Posterior cingulate gyrus (tissue), 11 donors: ENCODE measurements around the gene EPGN.

Experiments
- DNase-seq, 10 donors: peaks; one replicate each; pipeline versions ENCODE4 v3.0.0 to v3.0.0-alpha.2; 2020 to 2021; ENCODE audit warnings: mixed read lengths in 3 of 10
- intact Hi-C: fragments of 100-400 bp; cut with DNase I; formaldehyde crosslinking; loops from one replicate; pipeline ENCODE4 v1.15.1; 2023

The EPGN gene

DNA sequence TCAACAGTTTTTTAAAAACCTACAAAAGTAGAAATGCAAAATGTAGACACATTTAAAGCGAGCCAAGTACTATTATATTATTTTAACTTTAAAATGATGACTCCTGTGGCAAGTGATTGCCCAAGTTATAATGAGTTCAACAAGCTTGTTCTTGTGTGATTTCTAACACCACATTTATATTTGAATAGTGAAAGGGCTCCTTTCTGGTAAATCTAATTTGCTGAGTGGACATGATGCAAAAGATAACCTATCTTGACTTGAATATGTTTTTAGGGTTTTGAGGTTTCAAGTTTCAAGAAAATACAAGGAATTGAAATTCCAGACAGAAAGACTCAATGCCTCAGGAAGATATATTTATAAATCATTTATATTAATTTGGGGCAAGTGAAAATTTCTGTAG lies 1.1 kb upstream of the EPGN start:
- no peak for DNase-seq
- intact Hi-C loops = no loop called here

DNA sequence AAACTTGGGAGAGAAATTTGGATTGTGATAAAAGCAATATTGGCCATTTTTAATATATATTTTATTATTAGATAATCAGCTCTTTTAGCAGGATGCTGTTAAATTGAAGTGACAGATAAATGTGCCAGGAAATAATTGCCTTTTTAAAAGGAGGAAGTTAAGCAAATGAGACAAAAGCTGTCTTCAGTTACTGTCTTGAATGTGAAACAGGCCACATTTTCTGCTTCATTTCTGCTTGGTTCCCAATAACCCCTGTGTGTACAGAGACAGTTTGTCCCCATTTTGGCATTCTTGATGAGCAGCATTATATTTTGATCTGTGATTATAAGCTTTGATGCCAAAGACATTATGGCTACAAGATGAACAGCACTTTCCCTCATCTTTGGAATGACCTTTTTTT lies 953 bp downstream of the EPGN start:
- DNase-seq = no peak
- intact Hi-C loops = no loop called here

DNA sequence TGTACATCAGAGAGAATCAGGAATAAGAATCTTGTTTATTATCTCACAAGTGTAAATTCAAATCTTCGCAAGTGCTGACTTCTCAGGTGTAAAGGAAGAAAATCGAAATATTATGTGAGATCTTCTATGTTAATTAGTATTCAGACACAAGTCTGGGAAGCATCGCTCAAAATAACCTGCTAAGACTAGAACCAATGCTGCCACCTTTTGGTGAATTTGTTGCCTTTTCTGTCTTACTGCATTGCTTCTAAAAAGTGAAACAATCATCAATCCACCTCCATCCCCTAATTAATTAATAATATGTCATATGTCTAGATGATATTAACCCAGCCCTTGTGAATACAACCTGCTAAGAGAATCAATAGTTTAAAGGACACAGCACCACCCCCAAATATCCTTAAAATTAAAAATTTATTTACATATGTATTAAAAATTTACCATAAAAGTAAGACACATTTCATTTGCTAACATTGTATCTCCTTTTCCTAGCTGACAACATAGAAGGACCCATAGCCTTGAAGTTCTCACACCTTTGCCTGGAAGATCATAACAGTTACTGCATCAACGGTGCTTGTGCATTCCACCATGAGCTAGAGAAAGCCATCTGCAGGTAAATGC lies 3.5 kb downstream of the EPGN start:
- peak in 1 of 10 donors; percentile 12 for DNase-seq

DNA sequence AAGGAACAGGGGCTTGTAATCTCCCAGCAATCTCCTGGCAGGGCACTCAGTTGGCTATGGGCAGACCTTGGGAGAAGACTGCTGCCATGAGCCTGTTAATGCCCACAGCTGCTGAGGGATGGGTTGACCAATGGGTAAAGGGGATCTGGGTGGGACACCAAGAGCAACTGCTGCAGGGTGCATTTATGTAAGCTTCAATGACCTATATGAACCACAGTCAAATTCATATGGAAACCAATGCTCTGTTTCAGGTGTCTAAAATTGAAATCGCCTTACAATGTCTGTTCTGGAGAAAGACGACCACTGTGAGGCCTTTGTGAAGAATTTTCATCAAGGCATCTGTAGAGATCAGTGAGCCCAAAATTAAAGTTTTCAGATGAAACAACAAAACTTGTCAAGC lies 6.1 kb downstream of the EPGN start:
- no peak for DNase-seq
- intact Hi-C loops = no loop called here

More for the DNA sequence above, 3.5 kb downstream of the EPGN start:
- intact Hi-C loops = loop anchor here (2.0 kb wide), 1 partner anchor 123 kb away; no protein-coding TSS in a partner anchor

DNA sequence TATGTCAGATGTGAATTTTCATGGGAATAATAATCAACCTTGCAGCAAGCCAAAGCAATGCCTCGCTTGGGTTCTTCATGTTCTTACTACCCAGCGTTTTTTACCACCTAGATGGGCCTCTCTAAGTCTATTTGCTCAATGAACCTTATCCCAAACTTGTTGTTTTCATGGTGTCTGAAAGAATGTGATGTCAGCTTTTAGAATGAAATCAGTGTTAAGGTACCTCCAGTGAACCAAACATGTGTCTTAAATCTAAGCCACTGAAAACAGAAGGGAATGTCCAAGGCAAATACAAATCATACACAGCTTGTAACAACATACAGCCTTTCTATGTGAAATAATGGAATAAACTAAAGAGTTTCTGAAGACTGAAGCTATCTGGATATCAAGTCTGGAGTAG lies 6.7 kb downstream of the EPGN start:
- no peak for DNase-seq
- intact Hi-C loops = no loop called here

DNA sequence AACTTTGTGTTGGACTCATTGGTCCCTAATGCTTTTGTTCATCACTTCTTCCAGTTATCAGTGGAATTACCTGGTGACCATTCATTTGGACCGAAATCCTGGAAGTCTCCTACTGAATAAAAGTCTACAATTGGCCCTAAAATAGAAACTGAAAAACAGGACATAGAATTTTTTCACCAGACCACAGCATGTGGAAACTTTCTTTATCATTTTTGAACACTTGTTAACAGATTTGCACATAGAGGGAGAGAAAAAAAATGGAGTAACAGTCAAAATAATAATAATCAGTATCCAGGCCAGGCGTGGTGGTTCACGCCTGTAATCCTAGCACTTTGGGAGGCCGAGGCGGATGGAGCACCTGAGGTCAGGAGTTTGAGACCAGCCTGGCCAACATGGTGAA lies 7.1 kb downstream of the EPGN start:
- intact Hi-C loops = no loop called here
- no peak for DNase-seq

DNA sequence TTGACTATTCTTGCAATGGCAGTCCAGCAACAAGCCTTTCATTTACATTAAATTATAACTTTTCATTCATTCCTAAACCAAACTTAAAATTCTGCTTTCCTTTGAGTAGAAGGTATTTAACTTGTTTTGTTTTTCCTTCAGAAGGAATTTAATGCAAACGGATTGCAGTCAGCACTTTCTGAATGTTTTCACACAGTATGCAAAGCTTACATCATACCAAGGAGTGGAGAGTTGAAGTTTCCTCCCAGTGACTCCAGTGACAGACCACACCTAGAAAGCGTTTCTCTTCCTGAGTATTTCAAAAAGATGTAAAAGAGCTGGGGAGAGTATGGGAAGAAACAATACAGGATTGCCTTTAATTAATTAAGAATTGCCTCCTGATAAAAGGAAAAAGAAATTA lies 8.1 kb downstream of the EPGN start:
- intact Hi-C loops = no loop called here
- no peak for DNase-seq

DNA sequence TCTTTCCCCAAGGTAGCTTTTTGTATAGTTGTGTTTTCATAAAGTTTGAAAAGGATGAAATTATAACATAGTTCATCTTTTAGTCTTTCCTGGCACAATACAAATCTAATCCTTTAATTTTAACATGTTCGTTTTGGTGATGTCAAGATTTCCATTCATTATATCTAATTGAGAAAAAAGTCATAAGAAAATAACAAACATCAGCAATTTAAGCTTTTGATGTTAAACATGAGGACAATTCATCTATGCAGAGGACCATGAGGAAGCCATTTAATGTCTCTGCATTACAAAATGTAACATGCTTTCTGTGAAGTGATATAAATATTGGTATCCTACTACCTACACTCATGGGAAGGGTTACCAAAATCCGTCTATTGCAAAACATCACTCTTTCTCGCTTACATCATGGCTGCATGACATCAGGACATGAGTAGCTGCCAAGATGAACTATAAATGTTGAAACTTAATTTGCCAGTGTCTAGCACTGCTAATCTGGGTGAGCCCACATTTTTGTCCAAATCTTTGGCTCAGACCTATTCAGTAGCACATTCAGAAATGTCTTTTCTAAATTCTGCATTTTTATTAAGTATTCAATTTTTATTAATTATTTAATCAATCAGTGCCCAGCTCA lies 9.5 kb downstream of the EPGN start:
- intact Hi-C loops = no loop called here
- DNase-seq = no peak

DNA sequence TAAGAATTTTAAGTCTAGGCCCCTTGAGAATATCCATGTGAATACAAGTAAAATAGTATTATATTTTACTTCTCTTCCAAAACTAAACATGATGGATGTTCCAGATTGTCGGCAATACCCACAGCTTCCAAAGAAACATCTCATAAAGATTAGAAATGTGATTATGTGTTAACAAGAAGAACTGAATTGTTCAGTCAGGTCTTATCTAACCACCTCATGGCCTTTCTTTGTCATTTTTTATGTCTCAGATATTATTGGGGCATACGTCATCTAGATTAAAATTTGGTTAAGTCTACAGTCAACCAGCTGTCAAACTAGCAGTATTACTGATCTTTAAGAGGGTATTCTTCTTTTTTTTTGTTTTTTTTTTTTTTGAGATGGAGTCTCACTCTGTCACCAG lies 10.0 kb downstream of the EPGN start:
- intact Hi-C loops = no loop called here
- DNase-seq = no peak

DNA sequence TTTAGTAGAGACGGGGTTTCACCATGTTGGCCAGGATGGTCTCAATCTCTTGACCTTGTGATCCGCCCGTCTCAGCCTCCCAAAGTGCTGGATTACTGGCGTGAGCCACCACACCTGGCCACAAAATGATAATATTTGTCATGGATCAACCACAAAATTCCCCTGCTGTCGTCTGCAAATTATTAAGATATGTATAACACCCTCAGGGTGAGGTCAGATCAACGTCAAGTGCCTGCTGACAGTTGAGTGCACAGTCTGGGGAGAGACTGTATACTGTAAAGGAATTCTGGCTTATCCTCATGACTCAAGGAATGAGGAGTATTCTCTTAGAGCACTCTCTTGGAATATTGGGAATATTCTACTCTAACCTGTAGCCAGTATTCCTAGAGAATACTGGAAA lies 11.2 kb downstream of the EPGN start:
- DNase-seq = no peak
- intact Hi-C loops = no loop called here

DNA sequence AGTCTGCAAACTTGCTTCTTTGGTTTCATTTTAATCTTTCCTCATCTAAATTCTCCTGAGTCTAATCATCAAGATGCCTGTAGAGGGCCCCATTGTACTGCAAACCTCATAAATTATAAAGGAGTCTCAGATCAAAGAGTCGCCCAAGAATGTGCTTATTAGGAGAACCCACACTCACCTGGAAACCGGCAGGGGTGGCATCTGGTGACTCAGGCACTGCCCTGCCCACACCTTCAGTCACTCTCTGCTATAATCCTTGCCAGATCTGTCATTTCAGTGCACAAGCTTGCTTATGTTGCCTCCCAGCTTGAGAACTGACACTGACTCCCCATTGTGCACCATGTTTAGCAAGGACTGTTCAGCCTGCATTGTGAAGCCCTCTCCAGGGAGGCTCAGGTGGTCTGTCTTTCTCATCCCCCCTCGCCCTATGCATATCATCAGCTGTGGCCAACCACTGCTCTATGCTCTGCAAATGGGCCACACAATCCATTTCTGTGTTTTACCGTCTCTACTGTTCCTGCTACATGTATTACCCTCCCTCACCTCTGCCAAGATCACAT lies 12.4 kb downstream of the EPGN start:
- intact Hi-C loops = loop anchor here (10.0 kb wide), 1 partner anchor 354 kb away; no protein-coding TSS in a partner anchor
- peak in 1 of 10 donors; percentile 47 for DNase-seq

DNA sequence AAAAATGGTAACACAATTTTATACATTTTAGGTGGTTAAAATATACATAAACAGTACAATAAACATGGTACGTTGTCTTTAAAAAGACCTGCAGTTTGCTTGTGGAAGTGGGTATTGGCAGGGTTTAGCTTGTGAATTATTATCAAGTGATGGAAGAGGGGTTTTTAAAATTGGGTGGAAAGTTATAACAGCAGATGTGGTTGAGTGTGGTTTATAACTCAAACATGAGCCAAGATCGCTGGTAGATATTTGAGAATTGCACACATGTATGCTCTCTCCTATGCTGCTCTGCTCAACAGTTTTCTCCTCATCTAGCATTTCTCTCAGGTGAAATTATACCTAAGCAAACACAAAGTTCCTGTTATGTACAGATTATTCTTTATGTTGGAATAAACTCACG lies 14.0 kb downstream of the EPGN start:
- intact Hi-C loops = loop anchor here (10.0 kb wide), 1 partner anchor 352 kb away; no protein-coding TSS in a partner anchor
- no peak for DNase-seq

DNA sequence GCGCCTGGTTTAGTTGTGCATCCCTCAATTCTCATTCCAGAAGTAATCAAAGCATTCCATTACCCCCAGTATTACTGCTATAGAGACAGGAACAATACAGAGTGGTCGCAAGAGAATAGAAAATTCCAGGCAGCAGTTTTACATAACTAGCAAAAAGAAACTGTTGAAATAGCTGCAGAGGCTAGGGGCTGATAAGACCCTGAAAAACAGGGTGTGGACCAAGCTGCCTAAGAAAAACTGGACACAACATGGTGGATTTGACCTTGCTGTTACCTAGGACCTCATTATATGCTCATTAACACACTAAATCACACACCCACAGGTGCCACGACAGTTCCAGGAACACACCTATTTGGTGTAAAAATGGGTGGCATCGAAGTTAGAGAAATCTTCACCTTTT lies 15.4 kb downstream of the EPGN start:
- intact Hi-C loops = loop anchor here (10.0 kb wide), 1 partner anchor 351 kb away; no protein-coding TSS in a partner anchor
- no peak for DNase-seq

DNA sequence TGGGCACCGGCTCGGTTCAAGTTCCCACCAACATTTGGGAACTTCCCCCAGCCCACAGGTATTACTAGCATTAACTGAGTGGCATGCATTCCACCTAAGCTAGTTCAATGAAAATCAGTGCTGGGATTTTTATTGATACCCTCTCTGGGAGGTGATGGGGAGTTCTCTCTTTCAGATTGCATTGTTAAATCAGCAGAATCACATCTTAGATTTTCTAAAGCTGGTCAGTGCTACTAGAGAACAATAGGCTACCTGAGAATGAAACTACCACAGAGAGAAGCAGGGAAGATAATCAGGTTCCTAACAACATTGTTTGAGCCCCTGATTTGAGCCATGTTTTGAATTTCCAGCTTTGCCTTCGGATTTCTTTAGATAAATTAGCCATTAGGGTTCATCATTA lies 16.0 kb downstream of the EPGN start:
- intact Hi-C loops = loop anchor here (10.0 kb wide), 1 partner anchor 351 kb away; no protein-coding TSS in a partner anchor
- no peak for DNase-seq

DNA sequence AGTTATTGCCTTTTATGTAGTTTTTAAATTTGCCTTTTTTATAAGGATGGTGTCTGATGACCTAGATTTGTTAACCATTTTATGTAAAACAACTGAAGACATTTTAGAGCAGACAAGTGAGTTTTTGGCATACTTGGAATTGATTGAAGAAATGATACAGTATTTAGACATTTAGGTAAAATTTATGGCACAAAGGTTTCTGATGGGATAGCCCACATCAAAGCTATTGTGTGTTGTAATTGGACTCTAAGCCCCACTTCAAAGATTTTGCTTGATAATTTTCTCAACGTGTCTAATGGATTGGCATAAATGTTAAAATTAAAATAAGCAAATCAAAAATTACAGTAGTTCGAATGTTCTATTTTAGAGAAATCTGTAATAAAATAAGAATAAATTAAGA lies 17.6 kb downstream of the EPGN start:
- intact Hi-C loops = loop anchor here (10.0 kb wide), 1 partner anchor 349 kb away; no protein-coding TSS in a partner anchor
- no peak for DNase-seq

DNA sequence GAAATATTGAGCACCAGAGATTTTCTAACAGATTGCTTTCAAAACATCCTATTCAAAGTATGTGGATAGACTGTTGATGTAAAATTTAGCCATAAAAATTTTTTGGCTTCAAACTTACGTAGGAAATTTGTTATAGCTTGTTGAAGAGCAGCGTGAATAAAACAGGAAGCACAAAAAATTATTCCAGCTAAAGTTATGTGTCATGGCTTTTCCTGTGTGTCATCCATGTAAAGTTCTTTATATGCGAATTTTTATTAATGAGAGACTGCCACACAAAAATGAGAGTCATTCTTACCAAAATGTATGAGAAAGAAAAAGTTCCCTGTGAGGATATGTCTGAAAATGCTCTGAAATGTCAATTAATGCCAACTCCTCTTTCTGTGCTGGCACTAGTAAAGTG lies 19.5 kb downstream of the EPGN start:
- intact Hi-C loops = loop anchor here (10.0 kb wide), 1 partner anchor 347 kb away; no protein-coding TSS in a partner anchor
- no peak for DNase-seq

DNA sequence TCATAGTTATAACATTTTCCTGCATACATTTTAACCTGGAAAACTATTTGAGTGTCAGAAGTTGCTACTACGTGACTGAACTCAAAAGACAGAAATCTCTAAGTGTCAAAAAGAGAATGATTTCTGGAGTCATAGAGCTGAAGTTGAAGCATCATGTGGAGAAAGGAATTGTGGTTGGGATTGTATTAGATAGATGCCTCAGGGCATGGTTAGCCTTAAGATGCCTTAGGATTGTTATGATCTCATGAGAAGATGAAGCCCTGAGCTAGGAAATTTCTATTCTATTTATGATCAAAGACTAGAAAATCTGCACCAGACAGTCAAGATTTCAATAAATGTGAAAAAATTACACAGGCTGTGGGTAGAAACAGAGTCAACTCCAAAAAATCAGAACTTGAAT lies 20.2 kb downstream of the EPGN start:
- intact Hi-C loops = loop anchor here (10.0 kb wide), 1 partner anchor 346 kb away; no protein-coding TSS in a partner anchor
- no peak for DNase-seq

DNA sequence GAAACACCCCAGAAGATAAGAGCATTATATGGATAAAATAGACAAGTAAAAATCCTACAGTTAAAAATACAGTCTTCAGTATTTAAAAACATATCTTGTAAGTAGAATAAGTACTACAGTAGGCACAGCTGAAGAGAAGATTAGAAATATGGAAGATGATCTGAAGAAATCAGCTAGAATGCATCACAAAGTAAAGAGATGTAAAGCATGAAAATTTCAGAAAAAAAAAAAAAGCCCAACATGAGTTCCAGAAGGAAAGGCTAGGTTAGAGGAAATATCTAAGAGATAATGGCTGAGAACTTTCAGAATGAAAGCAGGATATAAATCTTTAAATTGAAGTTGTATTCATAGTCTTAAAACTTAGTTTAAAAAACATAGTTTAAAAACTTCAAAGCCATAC lies 21.0 kb downstream of the EPGN start:
- intact Hi-C loops = loop anchor here (10.0 kb wide), 1 partner anchor 345 kb away; no protein-coding TSS in a partner anchor
- DNase-seq = no peak

DNA sequence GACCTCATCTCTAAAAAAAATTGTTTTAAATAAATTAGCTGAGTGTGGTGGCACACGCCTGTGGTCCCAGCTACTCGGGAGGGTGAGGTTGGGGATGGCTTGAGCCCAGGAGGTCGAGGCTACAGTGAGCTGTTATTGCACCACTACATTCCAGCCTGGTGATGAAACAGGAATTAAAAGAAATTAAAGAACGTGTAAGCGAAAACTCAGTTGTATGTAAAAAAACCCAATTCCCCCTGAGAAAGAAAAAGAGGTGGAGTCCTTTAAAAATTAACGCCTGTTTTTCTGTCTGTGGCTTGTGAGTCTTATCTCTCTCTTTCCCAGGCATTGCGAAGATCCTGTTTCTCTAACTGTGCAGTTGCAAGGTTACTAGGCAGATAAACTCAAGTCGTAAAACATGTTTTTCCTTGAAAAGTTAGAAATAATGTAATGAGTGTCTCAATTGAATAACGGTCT lies 22.1 kb downstream of the EPGN start:
- no peak for DNase-seq
- intact Hi-C loops = no loop called here

DNA sequence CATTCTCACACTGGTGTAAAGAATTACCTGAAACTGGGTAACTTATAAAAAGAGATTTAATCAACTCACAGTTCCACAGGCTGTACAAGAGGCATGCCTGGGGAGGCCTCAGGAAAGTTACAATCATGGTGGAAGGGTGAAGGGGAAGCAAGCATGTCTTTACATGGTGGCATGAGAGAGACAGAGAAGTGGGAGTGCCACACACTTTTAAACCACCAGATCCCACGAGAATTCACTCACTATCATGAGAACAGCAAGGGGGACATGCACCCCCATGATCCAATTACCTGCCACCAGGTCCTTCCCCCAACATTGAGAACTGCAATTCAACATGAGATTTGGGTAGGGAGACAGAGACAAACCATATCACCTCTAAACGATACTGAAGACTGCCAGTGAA lies 23.0 kb downstream of the EPGN start:
- intact Hi-C loops = no loop called here
- DNase-seq = no peak

DNA sequence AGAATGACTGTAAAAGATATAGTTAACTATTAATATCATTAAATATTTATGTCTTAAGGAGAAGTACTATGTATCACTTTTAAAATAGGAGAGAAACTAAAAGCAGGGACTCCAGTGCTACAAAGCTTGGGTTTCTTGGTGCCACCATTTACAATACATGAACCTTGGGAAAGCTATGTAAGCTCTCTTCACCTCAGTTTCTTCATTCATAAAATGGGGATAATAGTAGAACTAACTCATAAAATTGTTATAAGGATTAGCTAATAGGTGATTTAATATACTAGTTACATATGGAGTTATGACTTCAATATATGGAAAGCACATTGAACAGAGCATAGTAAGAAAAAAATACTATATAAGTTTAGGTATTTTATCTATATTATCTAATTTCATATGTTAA lies 23.7 kb downstream of the EPGN start:
- no peak for DNase-seq
- intact Hi-C loops = no loop called here

DNA sequence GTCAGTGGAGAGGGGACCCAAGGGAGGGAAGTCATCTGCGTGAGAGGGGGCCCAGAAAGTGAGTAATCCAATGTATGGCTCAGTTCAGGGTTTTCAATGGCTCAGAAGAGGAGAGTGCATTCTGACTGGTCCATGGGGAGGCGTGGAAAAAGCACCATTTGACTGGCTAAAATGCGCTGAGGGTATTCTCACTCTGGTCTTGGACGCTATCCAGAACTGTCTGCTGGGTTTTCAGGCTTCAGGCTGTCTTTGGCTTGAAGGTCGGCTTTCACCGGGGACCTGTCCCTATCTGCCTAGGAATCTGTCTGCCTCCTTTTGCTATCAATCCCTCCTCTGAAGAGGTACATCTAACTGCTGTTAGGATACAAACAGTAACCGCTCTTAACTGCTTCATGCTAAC lies 26.4 kb downstream of the EPGN start:
- no peak for DNase-seq
- intact Hi-C loops = no loop called here
